GM12801 (cell line): ENCODE measurements around the gene TBX5.

Experiments
- TF ChIP-seq, protein P1 (sequence below): IDR thresholded peaks from one replicate; pipeline ENCODE4 v1.5.1; 2011; ENCODE audit warnings: control low read depth; ENCODE audit not compliant: insufficient read length; ENCODE audit errors: extremely low read depth

TBX5 gene

DNA sequence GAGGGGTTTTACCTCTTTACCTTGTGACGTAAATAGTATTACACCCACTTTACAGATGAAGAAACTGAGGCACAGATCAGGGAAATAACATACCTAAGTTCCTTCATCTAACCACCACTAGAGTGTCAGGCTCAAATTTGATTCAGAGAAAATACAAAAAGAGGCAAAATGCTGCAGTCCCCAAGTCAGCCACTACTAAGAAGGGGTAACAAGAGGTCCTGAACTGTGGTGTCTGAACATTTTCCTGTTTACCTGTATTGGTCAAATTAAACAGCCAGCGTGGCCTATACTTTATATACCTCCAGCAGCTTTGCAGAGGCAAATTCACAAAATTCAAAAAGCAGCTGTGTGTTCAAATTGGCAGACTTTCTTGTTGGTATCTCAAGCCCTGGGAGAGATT lies 92.0 kb downstream of the TBX5 start:
- TF ChIP-seq, protein P1, sequence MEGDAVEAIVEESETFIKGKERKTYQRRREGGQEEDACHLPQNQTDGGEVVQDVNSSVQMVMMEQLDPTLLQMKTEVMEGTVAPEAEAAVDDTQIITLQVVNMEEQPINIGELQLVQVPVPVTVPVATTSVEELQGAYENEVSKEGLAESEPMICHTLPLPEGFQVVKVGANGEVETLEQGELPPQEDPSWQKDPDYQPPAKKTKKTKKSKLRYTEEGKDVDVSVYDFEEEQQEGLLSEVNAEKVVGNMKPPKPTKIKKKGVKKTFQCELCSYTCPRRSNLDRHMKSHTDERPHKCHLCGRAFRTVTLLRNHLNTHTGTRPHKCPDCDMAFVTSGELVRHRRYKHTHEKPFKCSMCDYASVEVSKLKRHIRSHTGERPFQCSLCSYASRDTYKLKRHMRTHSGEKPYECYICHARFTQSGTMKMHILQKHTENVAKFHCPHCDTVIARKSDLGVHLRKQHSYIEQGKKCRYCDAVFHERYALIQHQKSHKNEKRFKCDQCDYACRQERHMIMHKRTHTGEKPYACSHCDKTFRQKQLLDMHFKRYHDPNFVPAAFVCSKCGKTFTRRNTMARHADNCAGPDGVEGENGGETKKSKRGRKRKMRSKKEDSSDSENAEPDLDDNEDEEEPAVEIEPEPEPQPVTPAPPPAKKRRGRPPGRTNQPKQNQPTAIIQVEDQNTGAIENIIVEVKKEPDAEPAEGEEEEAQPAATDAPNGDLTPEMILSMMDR = no peak

DNA sequence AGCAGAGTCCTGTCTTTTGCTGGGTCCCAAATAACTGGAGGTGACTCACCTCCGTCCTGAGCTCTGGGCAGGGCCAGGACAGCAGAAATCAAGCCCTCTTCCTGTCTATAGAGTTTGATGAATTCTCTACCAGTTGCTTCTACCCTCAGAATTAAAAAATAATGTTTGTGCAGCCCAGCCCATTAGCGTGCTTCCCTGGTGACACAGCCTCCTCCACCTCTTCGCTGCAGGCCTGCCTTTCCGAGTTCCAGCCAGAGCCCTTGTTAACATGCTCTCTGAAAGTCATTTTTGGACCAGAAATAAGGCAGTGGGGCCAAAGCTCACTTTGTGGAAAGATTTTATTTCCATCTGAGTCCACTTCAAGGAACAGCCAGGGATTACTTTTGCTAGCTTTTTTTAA lies 94.0 kb downstream of the TBX5 start:
- TF ChIP-seq, protein P1 = no peak

DNA sequence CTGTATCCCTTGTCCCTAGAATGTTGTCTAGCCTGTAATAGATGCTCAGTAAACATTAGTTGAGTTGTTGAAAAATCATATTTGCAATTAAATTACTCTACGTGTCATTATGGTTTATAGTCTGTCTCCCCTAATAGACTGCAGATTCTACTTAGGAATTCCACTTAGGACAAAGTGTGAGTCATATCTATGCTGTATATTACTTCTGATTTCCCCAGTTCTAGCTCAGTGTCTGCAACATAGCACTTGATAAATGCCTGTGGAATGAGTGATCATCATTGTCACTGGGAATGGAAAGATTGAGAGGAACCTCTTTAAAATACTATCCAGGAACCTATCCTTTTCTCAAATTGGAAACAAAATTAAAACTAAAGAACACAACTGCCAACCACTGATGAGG lies 99.3 kb downstream of the TBX5 start:
- TF ChIP-seq, protein P1 = no peak

DNA sequence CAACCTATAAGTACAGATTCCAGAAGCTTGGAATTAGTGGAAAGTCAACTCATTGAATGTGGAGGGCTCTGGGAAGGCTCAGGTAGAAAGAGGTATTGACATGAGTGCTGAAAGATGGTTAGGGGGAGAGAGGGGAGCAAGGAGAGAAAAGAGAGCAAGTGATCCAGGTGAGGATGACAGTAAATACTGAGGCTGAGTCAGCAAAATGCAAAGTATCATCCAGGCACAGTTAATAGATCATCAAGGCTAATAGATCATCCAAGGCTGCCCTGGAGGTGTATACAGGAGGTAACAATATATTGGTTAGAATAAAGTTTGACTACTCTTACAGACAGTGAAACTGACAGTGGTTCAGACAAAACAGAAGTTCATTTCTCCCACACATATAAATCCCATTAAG lies 100.5 kb downstream of the TBX5 start:
- TF ChIP-seq, protein P1 = no peak
